OCI-LY1 (cell line): ENCODE data around the gene MRPL33.

ENCODE experiments used
- H2AFZ ChIP-seq: fragments of 200-600 bp; sonication (generic), shearing (Covaris generic); 2 replicates; pipeline ENCODE4 v1.6.0; 2014; ENCODE audit warnings: antibody characterized with exemption, mild to moderate bottlenecking, low read length
- H3F3A ChIP-seq: fragments of 200-600 bp; sonication (generic), shearing (Covaris generic); 2 replicates; pipeline ENCODE4 v1.6.0; 2014; ENCODE audit warnings: mild to moderate bottlenecking, antibody characterized with exemption, low read length, moderate library complexity; ENCODE audit not compliant: insufficient read depth
- H3K27ac ChIP-seq: fragments of 200-600 bp; sonication (generic); 2 replicates; pipeline ENCODE4 v1.5.1; 2014; ENCODE audit warnings: low read length, mixed run types, mild to moderate bottlenecking, low read depth; ENCODE audit not compliant: poor library complexity, severe bottlenecking
- H3K27me3 ChIP-seq: fragments of 200-600 bp; sonication (generic); 2 replicates; pipeline ENCODE4 v1.6.0; 2014; ENCODE audit warnings: antibody characterized with exemption, mild to moderate bottlenecking, low read length, moderate library complexity; ENCODE audit not compliant: insufficient read depth
- H3K36me3 ChIP-seq: fragments of 200-600 bp; sonication (generic); 2 replicates; pipeline ENCODE4 v1.6.1; 2014; ENCODE audit warnings: mild to moderate bottlenecking, antibody characterized with exemption, low read length, moderate library complexity, mixed read lengths; ENCODE audit not compliant: insufficient read depth
- H3K4me1 ChIP-seq: fragments of 200-600 bp; sonication (generic); 2 replicates; pipeline ENCODE4 v1.5.1; 2014; ENCODE audit warnings: mild to moderate bottlenecking, low read length, moderate library complexity; ENCODE audit not compliant: insufficient read depth, severe bottlenecking
- H3K4me2 ChIP-seq: fragments of 200-600 bp; sonication (generic), shearing (Covaris generic); 2 replicates; pipeline ENCODE4 v1.6.1; 2014; ENCODE audit warnings: low read length
- H3K4me3 ChIP-seq: fragments of 200-600 bp; sonication (generic); 2 replicates; pipeline ENCODE4 v1.5.1; 2014; ENCODE audit warnings: low read length, low read depth, mild to moderate bottlenecking, mixed read lengths; ENCODE audit not compliant: poor library complexity, severe bottlenecking
- H3K79me2 ChIP-seq: fragments of 200-600 bp; shearing (Covaris generic); 2 replicates; pipeline ENCODE4 v1.6.1; 2016; ENCODE audit warnings: mixed run types, low read length, mixed read lengths; ENCODE audit not compliant: insufficient read depth
- H3K9ac ChIP-seq: fragments of 200-600 bp; sonication (generic), shearing (Covaris generic); 2 replicates; pipeline ENCODE4 v1.6.1; 2014; ENCODE audit warnings: mild to moderate bottlenecking, low read length, mixed read lengths
- H3K9me2 ChIP-seq: fragments of 200-600 bp; sonication (generic), shearing (Covaris generic); 2 replicates; pipeline ENCODE4 v1.6.1; 2014; ENCODE audit warnings: low read depth, mild to moderate bottlenecking, low read length, mixed read lengths
- H3K9me3 ChIP-seq: fragments of 200-600 bp; shearing (Covaris generic); 2 replicates; pipeline ENCODE4 v1.6.1; 2014; ENCODE audit warnings: low read length, mixed read lengths
- H4K20me1 ChIP-seq: fragments of 200-600 bp; sonication (generic), shearing (Covaris generic); 2 replicates; pipeline ENCODE4 v1.6.0; 2016; ENCODE audit warnings: mild to moderate bottlenecking, low read length; ENCODE audit not compliant: insufficient read depth
- CTCF ChIP-seq: fragments of 200-600 bp; sonication (generic), shearing (Covaris generic); IDR thresholded peaks from 2 replicates; pipeline ENCODE4 v1.5.1; 2017; ENCODE audit warnings: mild to moderate bottlenecking, antibody characterized with exemption, low read length, moderate library complexity, mixed read lengths
- EZH2 ChIP-seq: fragments of 200-600 bp; sonication (generic), shearing (Covaris generic); IDR thresholded peaks from 2 replicates; pipeline ENCODE4 v1.8.0; 2017; ENCODE audit warnings: borderline replicate concordance, mixed run types, mild to moderate bottlenecking, antibody characterized with exemption, low read length, moderate library complexity, mixed read lengths

The MRPL33 gene

GRCh38 chr2:27752551-27753237 is 18.8 kb upstream of the MRPL33 start:
- Histone ChIP-seq H3F3A (no peaks in the 10 kb centered on the region), H3K27ac (no peak overlapping the region), H4K20me1 (no peaks in the 10 kb centered on the region), H3K4me2 (peak overlapping the region; percentile 74), H3K9me2 (no peaks in the 10 kb centered on the region), H3K79me2 (no peaks in the 10 kb centered on the region), H3K4me1 (peaks cover 10% of the 10 kb centered on the region), H2AFZ (0 out of 2 replicates have a peak overlapping the region, but pooled peaks have one; percentile 29), H3K4me3 (peak overlapping the region; percentile 34), H3K27me3 (peaks cover 6% of the 10 kb centered on the region; the same call in 1 of the 2 replicates), H3K36me3 (no peaks in the 10 kb centered on the region), H3K9ac (no peak overlapping the region; the same call in 1 of the 2 replicates), H3K9me3 (no peaks in the 10 kb centered on the region)
- TF ChIP-seq EZH2 (no peak), CTCF (no peak)

DNA sequence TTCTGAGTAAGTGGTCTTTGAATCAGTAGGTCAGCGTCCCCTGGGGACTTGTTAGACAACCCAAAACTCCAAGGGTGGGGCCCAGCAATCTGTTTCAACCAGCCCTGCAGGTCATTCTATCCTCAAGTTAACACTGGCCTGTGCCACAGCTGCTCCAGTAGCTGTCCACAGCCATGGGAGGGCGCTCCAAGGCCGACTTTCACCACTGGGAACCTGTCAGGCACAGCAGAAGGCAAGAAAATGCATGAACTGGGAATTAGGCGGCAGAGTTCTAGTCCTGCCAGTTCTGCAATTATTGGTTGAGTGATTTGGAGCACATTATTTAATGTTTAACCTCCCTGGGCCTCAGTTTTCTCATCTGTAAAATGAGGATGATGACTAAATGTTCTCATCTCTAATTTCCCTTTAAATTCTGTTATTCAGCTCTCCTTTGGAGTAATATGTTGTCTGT is 17.4 kb upstream of the MRPL33 start:
- peaks cover 10% of the 10 kb centered on the region for H3K4me1 ChIP-seq
- H3K36me3 ChIP-seq: no peaks in the 10 kb centered on the region
- no peak overlapping the region for H3K4me2 ChIP-seq
- no peaks in the 10 kb centered on the region for H3K9me3 ChIP-seq
- H3K9ac ChIP-seq: no peak overlapping the region
- no peaks in the 10 kb centered on the region for H3K9me2 ChIP-seq
- no peak overlapping the region for H3K27ac ChIP-seq
- H4K20me1 ChIP-seq: no peaks in the 10 kb centered on the region
- no peak overlapping the region for H3K4me3 ChIP-seq
- H3K27me3 ChIP-seq: no peaks in the 10 kb centered on the region
- peak; percentile 93 for TF ChIP-seq CTCF
- TF ChIP-seq EZH2: no peak
- H3K79me2 ChIP-seq: no peaks in the 10 kb centered on the region
- no peak overlapping the region for H2AFZ ChIP-seq
- no peaks in the 10 kb centered on the region for H3F3A ChIP-seq

GRCh38 chr2:27754831-27755230 is 16.7 kb upstream of the MRPL33 start:
- H3F3A ChIP-seq: no peaks in the 10 kb centered on the region
- H3K9me2 ChIP-seq: no peaks in the 10 kb centered on the region
- TF ChIP-seq CTCF (no peak), EZH2 (no peak)
- H3K4me1 ChIP-seq: peaks cover 10% of the 10 kb centered on the region
- H3K4me2 ChIP-seq: no peak overlapping the region
- no peaks in the 10 kb centered on the region for H3K79me2 ChIP-seq
- H2AFZ ChIP-seq: no peak overlapping the region
- H3K27ac ChIP-seq: no peak overlapping the region
- H3K9me3 ChIP-seq: no peaks in the 10 kb centered on the region
- H3K27me3 ChIP-seq: no peaks in the 10 kb centered on the region
- no peak overlapping the region for H3K4me3 ChIP-seq
- no peaks in the 10 kb centered on the region for H4K20me1 ChIP-seq
- H3K36me3 ChIP-seq: no peaks in the 10 kb centered on the region
- H3K9ac ChIP-seq: no peak overlapping the region
